H9 (cell line): ENCODE measurements around the gene COX7A2L. TPM values are rescaled to one million over a fixed set of nuclear protein-coding genes. Genes with fewer than 3 reads are reported as not detected.

Experiments
- DNase-seq: peaks from one replicate; pipeline ENCODE4 v3.0.0-alpha.2; 2017
- H2AFZ ChIP-seq: one replicate; pipeline ENCODE4 v1.6.1; 2013; ENCODE audit warnings: mild to moderate bottlenecking, low read length, control low read depth, moderate library complexity
- H2AK5ac ChIP-seq: 2 replicates; pipeline ENCODE4 v1.6.1; 2013; ENCODE audit warnings: low read length, control low read depth, mixed read lengths; ENCODE audit not compliant: insufficient read length
- H2BK120ac ChIP-seq: one replicate; pipeline ENCODE4 v1.6.1; 2013; ENCODE audit warnings: low read depth, mild to moderate bottlenecking, low read length, control low read depth, inconsistent platforms; ENCODE audit not compliant: poor library complexity, severe bottlenecking
- H2BK12ac ChIP-seq: 2 replicates; pipeline ENCODE4 v1.6.1; 2013; ENCODE audit warnings: low read length, control low read depth, mixed read lengths, low read depth; ENCODE audit not compliant: insufficient read length
- H2BK15ac ChIP-seq: 2 replicates; pipeline ENCODE4 v1.6.1; 2013; ENCODE audit warnings: low read depth, low read length, control low read depth
- H2BK20ac ChIP-seq: one replicate; pipeline ENCODE4 v1.6.1; 2013; ENCODE audit warnings: low read depth, mild to moderate bottlenecking, low read length, control low read depth, inconsistent platforms; ENCODE audit not compliant: poor library complexity, severe bottlenecking
- H2BK5ac ChIP-seq: 2 replicates; pipeline ENCODE4 v1.6.1; 2013; ENCODE audit warnings: low read length, control low read depth, mixed read lengths; ENCODE audit not compliant: insufficient read length
- H3K14ac ChIP-seq: 2 replicates; pipeline ENCODE4 v1.6.1; 2013; ENCODE audit warnings: low read length, control low read depth; ENCODE audit not compliant: insufficient read depth
- H3K18ac ChIP-seq: 2 replicates; pipeline ENCODE4 v1.6.1; 2013; ENCODE audit warnings: low read depth, mild to moderate bottlenecking, mixed read lengths, low read length, control low read depth; ENCODE audit not compliant: insufficient read length
- H3K23ac ChIP-seq: 2 replicates; pipeline ENCODE4 v1.6.1; 2013; ENCODE audit warnings: low read length, control low read depth, mixed read lengths, low read depth; ENCODE audit not compliant: insufficient read length
- H3K23me2 ChIP-seq: 2 replicates; pipeline ENCODE4 v1.6.1; 2013; ENCODE audit warnings: low read depth, mild to moderate bottlenecking, mixed read lengths, low read length, control low read depth; ENCODE audit not compliant: insufficient read length, poor library complexity, severe bottlenecking
- H3K27ac ChIP-seq: 2 replicates; pipeline ENCODE4 v1.5.1; 2013; ENCODE audit warnings: low read length, control low read depth, mixed read lengths, low read depth; ENCODE audit not compliant: insufficient read length
- H3K27me3 ChIP-seq: 2 replicates; pipeline ENCODE4 v1.6.1; 2013; ENCODE audit warnings: low read length, control low read depth, inconsistent platforms; ENCODE audit not compliant: insufficient read depth
- H3K4ac ChIP-seq: 2 replicates; pipeline ENCODE4 v1.6.1; 2013; ENCODE audit warnings: low read depth, mild to moderate bottlenecking, control low read depth, inconsistent platforms, low read length, moderate library complexity
- H3K4me1 ChIP-seq: 2 replicates; pipeline ENCODE4 v1.6.1; 2013; ENCODE audit warnings: low read length, control low read depth, inconsistent platforms; ENCODE audit not compliant: insufficient read depth
- H3K4me2 ChIP-seq: 2 replicates; pipeline ENCODE4 v1.6.1; 2013; ENCODE audit warnings: low read length, control low read depth, mixed read lengths; ENCODE audit not compliant: insufficient read length, insufficient read depth
- H3K56ac ChIP-seq: 2 replicates; pipeline ENCODE4 v1.6.1; 2013; ENCODE audit warnings: low read depth, mild to moderate bottlenecking, mixed read lengths, low read length, control low read depth; ENCODE audit not compliant: insufficient read length
- H3K79me1 ChIP-seq: 2 replicates; pipeline ENCODE4 v1.6.1; 2013; ENCODE audit warnings: low read depth, mild to moderate bottlenecking, moderate library complexity, low read length, control low read depth, inconsistent platforms; ENCODE audit not compliant: insufficient read depth, poor library complexity, severe bottlenecking
- H3K79me2 ChIP-seq: 2 replicates; pipeline ENCODE4 v1.6.1; 2013; ENCODE audit warnings: low read length, control low read depth, inconsistent platforms; ENCODE audit not compliant: insufficient read depth
- H3K9ac ChIP-seq: 2 replicates; pipeline ENCODE4 v1.6.1; 2013; ENCODE audit warnings: low read length, control low read depth, mixed read lengths; ENCODE audit not compliant: insufficient read length; ENCODE audit errors: extremely low read depth
- H3K9me3 ChIP-seq: one replicate; pipeline ENCODE4 v1.6.1; 2013; ENCODE audit warnings: low read depth, low read length, inconsistent platforms; ENCODE audit not compliant: control insufficient read depth
- H3T11ph ChIP-seq: one replicate; pipeline ENCODE4 v1.6.1; 2013; ENCODE audit warnings: mild to moderate bottlenecking, low read length, control low read depth, inconsistent platforms
- H4K20me1 ChIP-seq: one replicate; pipeline ENCODE4 v1.6.1; 2013; ENCODE audit not compliant: control insufficient read depth, insufficient read length, insufficient read depth
- H4K5ac ChIP-seq: 2 replicates; pipeline ENCODE4 v1.6.1; 2013; ENCODE audit warnings: low read depth, mild to moderate bottlenecking, mixed read lengths, low read length, control low read depth; ENCODE audit not compliant: insufficient read length
- H4K8ac ChIP-seq: replicated peaks from 2 replicates; pipeline ENCODE4 v1.6.1; 2013; ENCODE audit warnings: low read length, control low read depth, mixed read lengths, low read depth; ENCODE audit not compliant: insufficient read length
- H4K91ac ChIP-seq: 2 replicates; pipeline ENCODE4 v1.6.1; 2013; ENCODE audit warnings: low read depth, mild to moderate bottlenecking, moderate library complexity, mixed read lengths, low read length, control low read depth; ENCODE audit not compliant: insufficient read length
- H3K27ac Mint-ChIP-seq, 3 experiments: 2 replicates in 2 of 3; 3 replicates in 1 of 3; pipeline ENCODE4 v1.8.0; 2020 to 2021; ENCODE audit warnings: mixed read lengths in 3 of 3, mild to moderate bottlenecking in 1 of 3, moderate library complexity in 1 of 3
- H3K27me3 Mint-ChIP-seq: 2 replicates; pipeline ENCODE4 v1.8.0; 2021; ENCODE audit warnings: low read depth, mild to moderate bottlenecking, moderate library complexity, mixed read lengths
- H3K36me3 Mint-ChIP-seq, 3 experiments: 2 replicates in 2 of 3; 3 replicates in 1 of 3; pipeline ENCODE4 v1.8.0; 2020 to 2021; ENCODE audit warnings: low read depth in 3 of 3, mixed read lengths in 3 of 3; ENCODE audit not compliant: insufficient read depth in 1 of 3
- H3K4me1 Mint-ChIP-seq, 2 experiments: 2 replicates each; pipeline ENCODE4 v1.8.0; 2020; ENCODE audit warnings: mixed read lengths in 2 of 2
- H3K4me3 Mint-ChIP-seq, 2 experiments: 2 replicates in 1 of 2; 3 replicates in 1 of 2; pipeline ENCODE4 v1.8.0; 2020 to 2021; ENCODE audit warnings: mild to moderate bottlenecking in 2 of 2, mixed read lengths in 2 of 2, moderate library complexity in 1 of 2
- H3K9me3 Mint-ChIP-seq, 2 experiments: 2 replicates in 1 of 2; 3 replicates in 1 of 2; pipeline ENCODE4 v1.8.0; 2020; ENCODE audit warnings: mild to moderate bottlenecking in 2 of 2, mixed read lengths in 2 of 2, moderate library complexity in 1 of 2
- WGBS: extraction: QIAGEN DNeasy Blood & Tissue Kit; methylation state at CpG from one replicate; pipeline ENCODE4 v1.1.7; 2013; ENCODE audit warnings: missing lambda C conversion rate, low lambda C conversion rate, mixed read lengths; ENCODE audit not compliant: insufficient read length; ENCODE audit errors: extremely low coverage; 5-methylcytosine and 5-hydroxymethylcytosine counted together
- total RNA-seq: library from RNA; stranded (reverse); gene quantifications from 2 replicates; pipeline ENCODE4 v1.2.1, GENCODE V29; 2021
- TF ChIP-seq, protein P1 (sequence below): fragments of 200-600 bp; sonication (generic); conservative IDR thresholded peaks from 3 replicates; pipeline ENCODE4 v1.8.0; 2021; ENCODE audit warnings: antibody characterized with exemption, mild to moderate bottlenecking

COX7A2L gene
- total RNA-seq, 1 experiment from 2014 or later = 102 TPM

DNA sequence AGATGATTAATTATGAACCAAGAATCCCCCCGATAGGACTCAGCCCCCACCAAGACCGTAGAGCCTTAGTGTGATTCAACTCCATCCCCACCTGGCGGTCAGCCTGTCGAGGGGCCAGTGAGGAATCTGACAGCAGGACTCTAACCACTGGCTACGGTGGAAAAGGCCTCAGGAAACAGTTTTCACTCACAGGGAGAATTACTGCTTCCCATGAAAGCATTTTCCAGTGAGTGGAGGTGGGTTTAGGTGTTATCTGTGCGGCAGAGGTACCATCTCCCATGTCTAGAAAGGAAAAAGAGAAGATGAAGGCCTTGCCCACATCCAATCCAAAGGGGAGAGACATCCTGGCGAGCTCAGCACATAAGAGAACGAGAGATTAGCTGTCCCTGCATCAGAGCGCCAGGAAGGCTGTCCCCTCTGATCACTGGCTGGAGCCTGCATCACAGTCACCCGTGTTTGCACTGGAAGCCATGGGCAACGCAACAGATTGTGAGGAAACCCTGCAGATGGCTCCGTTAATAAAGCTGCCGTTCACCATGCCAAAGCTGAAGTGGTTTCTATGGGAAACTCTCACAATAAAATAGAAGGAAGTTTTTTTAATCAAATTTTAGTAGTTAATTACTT is 22.3 kb downstream of the COX7A2L start:
- H2BK20ac ChIP-seq = no peak overlapping the region
- no peaks in the 10 kb centered on the region for H3K4me1 ChIP-seq
- no peak overlapping the region for H3K56ac ChIP-seq
- no peak overlapping the region for H3K18ac ChIP-seq
- H3K27me3 Mint-ChIP-seq = no peaks in the 10 kb centered on the region; the same call in 1 of the 2 replicates
- H2BK5ac ChIP-seq = no peak overlapping the region
- no peak overlapping the region for H2BK15ac ChIP-seq
- no peak overlapping the region for H4K5ac ChIP-seq
- no peaks in the 10 kb centered on the region for H3K27me3 ChIP-seq
- TF ChIP-seq, protein P1, sequence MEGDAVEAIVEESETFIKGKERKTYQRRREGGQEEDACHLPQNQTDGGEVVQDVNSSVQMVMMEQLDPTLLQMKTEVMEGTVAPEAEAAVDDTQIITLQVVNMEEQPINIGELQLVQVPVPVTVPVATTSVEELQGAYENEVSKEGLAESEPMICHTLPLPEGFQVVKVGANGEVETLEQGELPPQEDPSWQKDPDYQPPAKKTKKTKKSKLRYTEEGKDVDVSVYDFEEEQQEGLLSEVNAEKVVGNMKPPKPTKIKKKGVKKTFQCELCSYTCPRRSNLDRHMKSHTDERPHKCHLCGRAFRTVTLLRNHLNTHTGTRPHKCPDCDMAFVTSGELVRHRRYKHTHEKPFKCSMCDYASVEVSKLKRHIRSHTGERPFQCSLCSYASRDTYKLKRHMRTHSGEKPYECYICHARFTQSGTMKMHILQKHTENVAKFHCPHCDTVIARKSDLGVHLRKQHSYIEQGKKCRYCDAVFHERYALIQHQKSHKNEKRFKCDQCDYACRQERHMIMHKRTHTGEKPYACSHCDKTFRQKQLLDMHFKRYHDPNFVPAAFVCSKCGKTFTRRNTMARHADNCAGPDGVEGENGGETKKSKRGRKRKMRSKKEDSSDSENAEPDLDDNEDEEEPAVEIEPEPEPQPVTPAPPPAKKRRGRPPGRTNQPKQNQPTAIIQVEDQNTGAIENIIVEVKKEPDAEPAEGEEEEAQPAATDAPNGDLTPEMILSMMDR = no peak
- no peak overlapping the region for H3K4ac ChIP-seq
- H3K14ac ChIP-seq = no peak overlapping the region
- H2BK12ac ChIP-seq = no peak overlapping the region
- H4K8ac ChIP-seq = no peak overlapping the region
- no peak overlapping the region for H3K4me2 ChIP-seq
- H3K9me3 Mint-ChIP-seq = no peaks in the 10 kb centered on the region
- DNase-seq = no peak
- no peak overlapping the region for H3T11ph ChIP-seq
- no peaks in the 10 kb centered on the region for H3K23me2 ChIP-seq
- H3K23ac ChIP-seq = no peak overlapping the region
- no peak overlapping the region for H2BK120ac ChIP-seq
- H4K20me1 ChIP-seq = no peaks in the 10 kb centered on the region
- H3K79me2 ChIP-seq = no peaks in the 10 kb centered on the region
- H3K9me3 ChIP-seq = no peaks in the 10 kb centered on the region
- H2AK5ac ChIP-seq = no peak overlapping the region
- H3K4me3 Mint-ChIP-seq = no peak overlapping the region
- no CpG with 5 or more reads among the region's 13 CpGs for WGBS
- no peak overlapping the region for H2AFZ ChIP-seq
- H3K36me3 Mint-ChIP-seq = peaks cover 14 to 23% (median 22%) of the 10 kb centered on the region in 3 experiments; a peak in 6 of 7 replicates
- no peaks in the 10 kb centered on the region for H3K79me1 ChIP-seq
- no peak overlapping the region for H3K9ac ChIP-seq
- H3K4me1 Mint-ChIP-seq = peaks cover 10 to 20% of the 10 kb centered on the region in 2 experiments
- H3K27ac Mint-ChIP-seq = no peak overlapping the region; a peak in 1 of 7 replicates
- H4K91ac ChIP-seq = no peak overlapping the region
- no peak overlapping the region for H3K27ac ChIP-seq
